Gastroesophageal sphincter (tissue), 3 donors: Measurements from ENCODE around the gene CREBBP.

ENCODE experiments used
- CTCF ChIP-seq, 4 experiments: fragments of 200-600 bp in 2 of 4; fragments of 450-650 bp in 2 of 4; sonication (generic) in 1 of 4; IDR thresholded peaks; one replicate each; pipeline ENCODE4 v1.5.1; 2017 to 2019; ENCODE audit warnings: antibody characterized with exemption in 4 of 4, mild to moderate bottlenecking in 2 of 4, moderate library complexity in 2 of 4
- POLR2A ChIP-seq, 2 donors: fragments of 450-650 bp; IDR thresholded peaks; one replicate each; pipeline ENCODE4 v1.6.1; 2017; ENCODE audit warnings: antibody characterized with exemption in 2 of 2, mild to moderate bottlenecking in 2 of 2, moderate library complexity in 1 of 2

- TF ChIP-seq CTCF (IDR thresholded peaks at IDR 0.05): no peak
- no peak for TF ChIP-seq POLR2A (IDR thresholded peaks at IDR 0.05)
Measured at GRCh38 chr16:3782566-3782965, 97.9 kb downstream of the CREBBP start.
